Endodermal cell (in vitro differentiated cells): ENCODE results near the gene TRUB1. TPM values are rescaled to one million over a fixed set of nuclear protein-coding genes. Genes with fewer than 3 reads are reported as not detected.

Source experiments
- DNase-seq: peaks from one replicate; pipeline ENCODE4 v3.0.0-alpha.2; 2017
- H3K27ac ChIP-seq: 2 replicates; pipeline ENCODE4 v1.5.1; 2013; ENCODE audit warnings: mild to moderate bottlenecking, low read depth, low read length, moderate library complexity
- H3K27me3 ChIP-seq: 2 replicates; pipeline ENCODE4 v1.6.1; 2013; ENCODE audit warnings: mild to moderate bottlenecking, low read length, moderate library complexity; ENCODE audit not compliant: insufficient read depth, control insufficient read depth, poor library complexity, severe bottlenecking
- H3K36me3 ChIP-seq: 2 replicates; pipeline ENCODE4 v1.7.0; 2013; ENCODE audit warnings: mild to moderate bottlenecking, low read length, moderate library complexity; ENCODE audit not compliant: control insufficient read depth, insufficient read depth
- H3K4me1 ChIP-seq: one replicate; pipeline ENCODE4 v1.7.0; 2013; ENCODE audit warnings: low read length; ENCODE audit not compliant: control insufficient read depth, insufficient read depth
- H3K4me3 ChIP-seq: 2 replicates; pipeline ENCODE4 v1.5.1; 2013; ENCODE audit warnings: mild to moderate bottlenecking, low read length, moderate library complexity
- H3K9ac ChIP-seq: 2 replicates; pipeline ENCODE4 v1.6.1; 2013; ENCODE audit warnings: mild to moderate bottlenecking, low read length, moderate library complexity; ENCODE audit not compliant: poor library complexity, severe bottlenecking; ENCODE audit errors: extremely low read depth
- H3K9me3 ChIP-seq: 2 replicates; pipeline ENCODE4 v1.6.1; 2013; ENCODE audit warnings: mild to moderate bottlenecking, low read length, moderate library complexity; ENCODE audit not compliant: control insufficient read depth
- H3K27ac Mint-ChIP-seq: 2 replicates; pipeline ENCODE4 v1.8.0; 2020; ENCODE audit warnings: mixed read lengths
- H3K27me3 Mint-ChIP-seq: 2 replicates; pipeline ENCODE4 v1.8.0; 2021; ENCODE audit warnings: mild to moderate bottlenecking, mixed read lengths; ENCODE audit not compliant: insufficient read depth
- H3K36me3 Mint-ChIP-seq: 2 replicates; pipeline ENCODE4 v1.8.0; 2020; ENCODE audit warnings: low read depth, mixed read lengths
- H3K4me1 Mint-ChIP-seq: 2 replicates; pipeline ENCODE4 v1.8.0; 2020; ENCODE audit warnings: mixed read lengths
- H3K4me3 Mint-ChIP-seq: 2 replicates; pipeline ENCODE4 v1.8.0; 2020; ENCODE audit warnings: mild to moderate bottlenecking, moderate library complexity, mixed read lengths
- H3K9me3 Mint-ChIP-seq: 2 replicates; pipeline ENCODE4 v1.8.0; 2020; ENCODE audit warnings: mild to moderate bottlenecking, mixed read lengths
- WGBS, 2 experiments: methylation state at CpG; one replicate each; pipeline versions ENCODE4 v1.1.5 to v1.1.7; 2013; ENCODE audit warnings: missing lambda C conversion rate in 2 of 2, mixed read lengths in 1 of 2; ENCODE audit not compliant: insufficient coverage in 1 of 2, insufficient read length in 1 of 2; 5-methylcytosine and 5-hydroxymethylcytosine counted together
- total RNA-seq, 2 donors: library from RNA; stranded (reverse); fragmentation: NEBNext Ultra II Directional in 1 of 2; extraction: Animal tissue kit (Norgen Biotek cat#: 25700) in 1 of 2; gene quantifications; 2 replicates in 1 of 2; 3 replicates in 1 of 2; pipeline ENCODE4 v1.2.1, GENCODE V29; 2021
- TF ChIP-seq, protein P1 (sequence below): fragments of 200-600 bp; sonication (generic); conservative IDR thresholded peaks from 2 replicates; pipeline ENCODE4 v1.5.0; 2021; ENCODE audit warnings: antibody characterized with exemption, mild to moderate bottlenecking

The TRUB1 gene
- total RNA-seq, 2 donors from 2014 or later: 18.5 to 18.8 TPM

GRCh38 chr10:115024371-115024770 is 86.4 kb downstream of the TRUB1 start:
- Mint-ChIP-seq H3K4me3 (no peak overlapping the region), H3K27ac (no peak overlapping the region), H3K27me3 (no peaks in the 10 kb centered on the region), H3K4me1 (peaks cover 5% of the 10 kb centered on the region), H3K9me3 (no peaks in the 10 kb centered on the region), H3K36me3 (no peaks in the 10 kb centered on the region)
- TF ChIP-seq, protein P1, sequence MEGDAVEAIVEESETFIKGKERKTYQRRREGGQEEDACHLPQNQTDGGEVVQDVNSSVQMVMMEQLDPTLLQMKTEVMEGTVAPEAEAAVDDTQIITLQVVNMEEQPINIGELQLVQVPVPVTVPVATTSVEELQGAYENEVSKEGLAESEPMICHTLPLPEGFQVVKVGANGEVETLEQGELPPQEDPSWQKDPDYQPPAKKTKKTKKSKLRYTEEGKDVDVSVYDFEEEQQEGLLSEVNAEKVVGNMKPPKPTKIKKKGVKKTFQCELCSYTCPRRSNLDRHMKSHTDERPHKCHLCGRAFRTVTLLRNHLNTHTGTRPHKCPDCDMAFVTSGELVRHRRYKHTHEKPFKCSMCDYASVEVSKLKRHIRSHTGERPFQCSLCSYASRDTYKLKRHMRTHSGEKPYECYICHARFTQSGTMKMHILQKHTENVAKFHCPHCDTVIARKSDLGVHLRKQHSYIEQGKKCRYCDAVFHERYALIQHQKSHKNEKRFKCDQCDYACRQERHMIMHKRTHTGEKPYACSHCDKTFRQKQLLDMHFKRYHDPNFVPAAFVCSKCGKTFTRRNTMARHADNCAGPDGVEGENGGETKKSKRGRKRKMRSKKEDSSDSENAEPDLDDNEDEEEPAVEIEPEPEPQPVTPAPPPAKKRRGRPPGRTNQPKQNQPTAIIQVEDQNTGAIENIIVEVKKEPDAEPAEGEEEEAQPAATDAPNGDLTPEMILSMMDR: no peak
- Histone ChIP-seq H3K9ac (no peak overlapping the region), H3K27ac (no peak overlapping the region), H3K4me1 (no peaks in the 10 kb centered on the region), H3K9me3 (no peaks in the 10 kb centered on the region), H3K4me3 (no peak overlapping the region), H3K36me3 (no peaks in the 10 kb centered on the region), H3K27me3 (peaks cover 5% of the 10 kb centered on the region)
- DNase-seq: no peak
- WGBS, 2 experiments: 94 to 96% methylated on average over 8 to 9 of the region's 9 CpGs

- Mint-ChIP-seq H3K27ac (no peak overlapping the region), H3K36me3 (no peaks in the 10 kb centered on the region), H3K9me3 (no peaks in the 10 kb centered on the region), H3K4me1 (peaks cover 11% of the 10 kb centered on the region), H3K27me3 (no peaks in the 10 kb centered on the region), H3K4me3 (no peak overlapping the region)
- Histone ChIP-seq H3K9ac (no peak overlapping the region), H3K4me3 (no peak overlapping the region), H3K9me3 (no peaks in the 10 kb centered on the region), H3K27me3 (peaks cover 5% of the 10 kb centered on the region), H3K4me1 (peaks cover 10% of the 10 kb centered on the region), H3K27ac (no peak overlapping the region), H3K36me3 (no peaks in the 10 kb centered on the region)
- 69 to 75% methylated on average over 4 to 12 of the region's 13 CpGs for WGBS, 2 experiments
- TF ChIP-seq, protein P1: peak; percentile 68
- DNase-seq: peak; percentile 61
These were observed 88.2 kb downstream of the TRUB1 start for GRCh38 chr10:115026056-115026745.

DNA sequence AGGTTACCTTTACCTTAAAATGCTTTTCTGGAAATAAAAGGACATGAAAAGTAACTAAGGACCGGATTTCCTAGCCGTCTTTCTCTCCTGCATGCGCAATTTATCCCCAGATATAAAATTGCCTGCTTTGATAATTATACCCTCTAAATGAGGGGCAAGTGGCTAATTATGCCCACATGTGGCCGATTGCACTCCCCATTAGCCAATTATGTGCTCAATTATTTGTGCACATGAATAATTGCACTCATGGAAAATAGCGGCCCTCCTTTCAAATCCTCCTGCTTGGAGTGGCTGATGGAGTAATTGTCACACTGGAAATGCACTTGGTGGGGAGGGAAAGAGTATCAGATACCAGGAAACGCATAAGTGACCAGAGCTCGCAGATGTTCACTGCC is 88.7 kb downstream of the TRUB1 start:
- H3K4me1 Mint-ChIP-seq: peaks cover 11% of the 10 kb centered on the region
- no peaks in the 10 kb centered on the region for H3K27me3 Mint-ChIP-seq
- no peak overlapping the region for H3K27ac Mint-ChIP-seq
- Histone ChIP-seq H3K9ac (no peak overlapping the region), H3K27ac (no peak overlapping the region), H3K4me3 (no peak overlapping the region), H3K4me1 (peaks cover 10% of the 10 kb centered on the region), H3K9me3 (no peaks in the 10 kb centered on the region), H3K27me3 (peaks cover 5% of the 10 kb centered on the region), H3K36me3 (no peaks in the 10 kb centered on the region)
- no peaks in the 10 kb centered on the region for H3K9me3 Mint-ChIP-seq
- H3K36me3 Mint-ChIP-seq: no peaks in the 10 kb centered on the region
- 93 to 98% methylated on average over 7 of the region's 7 CpGs for WGBS, 2 experiments
- H3K4me3 Mint-ChIP-seq: no peak overlapping the region
- TF ChIP-seq, protein P1: no peak
- no peak for DNase-seq

Other genes starting within 250 kb of the TRUB1 start
- gene FHIP2A, start 116.4 kb upstream of the TRUB1 start, total RNA-seq: 10 to 100 TPM; 24.4 to 28.8 TPM
- 1 to 10 TPM; 8.0 to 9.0 TPM for gene ATRNL1, start 155.2 kb downstream of the TRUB1 start, total RNA-seq